Stimulated activated CD8-positive, alpha-beta memory T cell treated with anti-CD3 and anti-CD28 coated beads, Interleukin-7, amount 100 ng/mL, for 24 hours (primary cell): ENCODE measurements around the gene CTBP2.

ENCODE experiments used
- DNase-seq: peaks from one replicate; pipeline ENCODE4 v3.0.0-alpha.2; 2020; ENCODE audit warnings: low read depth

CTBP2 gene

DNA sequence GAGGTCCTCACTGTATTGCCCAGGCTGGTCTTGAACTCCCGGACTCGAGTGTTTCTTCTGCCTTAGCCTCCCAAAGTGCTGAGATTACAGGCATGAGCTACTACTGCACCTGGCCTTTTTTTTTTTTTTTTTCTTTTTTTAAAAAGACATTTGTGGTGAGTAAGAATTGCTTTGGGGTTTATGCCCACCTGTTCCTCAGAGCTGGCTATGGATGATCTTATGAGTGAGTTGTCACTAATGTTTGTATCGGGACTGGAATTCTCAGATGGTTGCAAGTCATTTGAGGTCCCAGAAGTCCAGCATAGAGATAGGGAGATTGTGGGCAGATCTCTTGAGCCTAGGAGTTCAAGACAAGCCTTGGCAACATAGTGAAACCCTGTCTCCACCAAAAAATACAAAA is 183.2 kb downstream of the CTBP2 start:
- DNase-seq = no peak

DNA sequence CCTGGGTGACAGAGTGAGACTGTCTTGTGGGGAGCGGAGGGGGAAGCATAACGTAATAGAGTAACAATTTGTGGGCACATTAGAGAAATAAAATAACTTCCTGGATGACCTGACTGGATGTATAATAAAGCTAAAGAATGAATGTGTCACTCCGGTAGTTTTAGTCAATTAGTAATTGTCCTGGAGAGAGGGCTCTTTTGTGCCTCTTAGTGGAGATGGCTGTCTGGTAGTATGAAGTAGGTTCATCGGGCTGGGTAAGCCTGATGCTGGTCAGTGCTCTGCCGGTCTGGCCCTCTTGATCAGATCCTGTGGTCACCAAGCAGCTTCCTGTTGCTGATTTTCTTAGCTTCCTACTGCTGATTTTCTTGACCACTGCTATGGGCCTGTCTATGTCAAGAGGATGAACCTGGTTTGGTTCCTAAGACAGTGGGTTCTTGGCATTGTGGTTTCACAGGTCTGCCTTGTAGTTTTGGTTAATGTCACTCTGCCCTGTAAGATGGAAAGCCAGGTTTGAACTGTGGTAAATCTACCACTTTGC is 184.3 kb downstream of the CTBP2 start:
- DNase-seq = no peak

DNA sequence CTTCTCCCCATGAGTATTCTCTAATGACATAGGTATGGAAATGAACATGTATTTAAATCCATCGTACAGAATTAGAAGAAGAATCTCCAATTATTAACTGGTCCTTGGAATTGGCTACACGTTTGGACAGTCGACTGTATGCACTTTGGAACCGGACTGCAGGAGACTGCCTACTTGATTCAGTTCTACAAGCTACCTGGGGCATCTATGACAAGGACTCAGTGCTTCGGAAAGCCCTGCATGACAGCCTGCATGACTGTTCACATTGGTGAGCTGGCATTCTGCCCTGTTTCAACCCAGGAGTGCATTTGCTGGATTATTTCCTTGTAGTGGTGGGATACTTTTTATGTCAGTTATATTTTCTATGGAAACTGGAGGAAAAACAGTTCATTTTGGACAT is 186.2 kb downstream of the CTBP2 start:
- DNase-seq = no peak

DNA sequence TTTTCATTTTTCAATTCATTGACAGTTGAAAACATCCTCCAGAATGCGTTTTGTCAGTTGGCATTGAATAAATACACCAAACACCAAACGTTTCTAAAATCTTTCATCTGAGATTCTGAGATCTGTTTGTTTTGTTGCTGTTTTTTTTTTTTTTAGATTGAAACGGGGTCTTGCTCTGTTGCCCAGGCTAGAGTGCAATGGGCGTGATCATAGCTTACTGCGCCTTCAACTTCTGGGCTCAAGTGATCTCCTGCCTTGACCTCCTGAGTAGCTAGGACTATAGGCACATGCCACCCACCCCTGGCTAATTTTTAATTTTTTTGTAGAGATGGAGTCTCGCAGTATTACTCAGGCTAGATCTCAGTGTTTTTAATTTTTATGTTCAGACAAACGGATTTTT is 187.7 kb downstream of the CTBP2 start:
- no peak for DNase-seq

DNA sequence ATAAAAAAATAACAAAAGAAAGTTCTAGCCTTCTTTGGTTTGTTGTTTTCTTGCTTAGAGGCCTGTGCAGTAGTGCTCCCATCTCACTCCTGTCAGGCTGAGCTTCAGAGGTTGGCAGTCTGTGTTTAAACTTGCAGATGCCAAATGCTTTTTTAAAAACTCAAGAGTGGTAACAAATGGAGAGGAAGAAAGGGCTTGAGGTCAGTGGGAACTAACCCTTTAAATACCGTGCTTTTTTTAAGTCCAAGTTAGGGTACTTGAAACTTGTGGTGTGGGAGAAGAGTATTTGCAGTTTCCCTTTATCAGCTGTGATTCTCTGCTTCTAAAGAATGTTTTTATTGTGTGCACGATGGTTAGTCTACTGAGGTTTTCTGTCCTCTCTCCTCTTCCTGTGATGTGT is 189.1 kb downstream of the CTBP2 start:
- DNase-seq = no peak

DNA sequence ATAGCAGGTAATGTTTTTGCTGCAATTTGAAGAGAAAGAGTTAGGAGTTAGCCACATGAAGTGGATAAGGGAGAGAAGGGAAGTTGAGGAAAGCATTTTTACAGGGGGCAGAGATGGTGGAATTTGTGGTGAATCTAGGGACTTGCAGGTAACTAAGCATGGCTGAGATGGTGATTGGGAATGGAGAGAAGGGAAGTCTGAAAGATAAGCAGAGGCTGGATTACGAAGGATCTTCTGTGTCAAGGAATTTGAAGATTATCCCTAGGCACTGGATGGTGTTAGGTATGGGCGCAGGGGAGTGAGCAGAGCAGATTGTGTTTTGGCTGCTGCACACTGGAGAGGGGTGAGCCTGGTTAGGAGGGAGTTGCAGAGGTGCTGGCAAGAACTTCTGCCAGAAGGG is 193.1 kb downstream of the CTBP2 start:
- DNase-seq = no peak

DNA sequence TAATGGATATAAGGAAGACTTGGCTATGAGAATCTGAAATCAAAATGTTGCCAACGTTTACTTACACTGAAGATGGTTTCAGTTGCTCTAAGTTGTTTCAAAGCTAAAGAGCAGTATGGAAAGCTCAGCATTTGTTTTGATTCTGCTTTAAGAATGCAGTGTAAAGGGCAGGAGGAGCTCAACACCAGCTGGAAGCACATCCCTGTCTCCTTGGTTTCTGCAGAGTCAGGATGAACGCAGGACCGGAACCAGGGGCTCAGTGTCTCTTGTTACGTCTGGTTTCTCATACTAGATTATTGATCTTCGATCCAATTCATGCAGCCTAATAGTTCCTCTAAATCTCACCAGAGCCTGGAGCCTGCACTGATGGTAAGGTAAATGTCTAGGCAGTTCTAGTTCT is 194.4 kb downstream of the CTBP2 start:
- no peak for DNase-seq

DNA sequence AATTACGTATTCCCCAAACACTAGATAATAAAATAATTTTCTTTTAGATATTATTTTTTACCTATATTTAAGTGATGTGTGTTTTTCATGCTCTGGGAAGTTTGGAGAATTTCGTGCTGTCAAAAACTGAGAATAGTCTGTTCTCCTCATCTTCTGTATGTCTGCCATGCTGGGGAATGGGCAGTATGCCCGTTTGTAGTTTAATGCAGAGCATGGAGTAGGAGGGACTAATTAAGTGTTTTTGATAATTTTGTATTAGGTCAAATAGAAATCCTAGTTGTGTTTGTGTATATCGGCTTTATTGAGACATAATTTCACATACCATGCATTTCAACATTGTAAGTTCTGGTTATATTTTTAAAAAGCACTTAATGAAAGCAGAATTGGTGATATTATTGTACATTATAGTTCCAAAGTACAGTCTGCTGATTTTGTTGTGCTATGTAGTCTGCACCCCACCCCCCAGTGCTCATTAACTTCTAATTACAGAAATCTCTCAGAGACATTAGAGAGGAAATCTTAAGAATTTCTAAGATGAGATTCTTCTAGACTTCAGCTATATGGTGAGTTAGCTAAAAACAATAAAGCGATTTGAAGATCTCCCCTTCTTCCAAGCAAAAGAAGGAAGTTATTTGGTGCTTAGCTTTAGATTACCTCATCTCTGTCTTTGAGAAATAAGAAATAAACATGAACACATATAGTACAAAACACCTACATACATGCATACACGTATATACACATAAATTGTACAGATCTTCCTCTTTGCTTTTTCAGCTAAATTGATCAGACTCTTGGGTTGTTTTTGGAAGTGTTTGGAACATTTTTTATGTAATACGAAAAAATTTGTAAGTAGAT is 196.3 kb downstream of the CTBP2 start:
- no peak for DNase-seq

DNA sequence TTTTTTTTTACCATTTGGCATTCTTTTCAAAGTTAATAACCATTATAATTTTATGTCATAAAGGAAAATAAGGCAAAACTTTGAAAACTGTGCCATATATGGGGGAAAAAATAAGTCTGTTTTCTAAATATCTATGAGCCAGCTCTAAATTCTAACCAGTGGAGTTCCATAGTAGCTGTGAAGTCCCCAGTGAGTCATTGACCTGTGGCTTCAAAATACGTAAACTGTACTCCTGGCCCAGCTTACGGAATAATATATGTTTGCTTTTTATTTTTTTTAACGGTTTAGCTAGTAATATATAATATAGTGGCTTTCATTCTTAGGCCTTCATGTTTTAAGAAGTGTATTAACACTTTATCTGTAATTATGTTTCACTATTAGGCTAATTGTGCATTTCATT is 197.9 kb downstream of the CTBP2 start:
- DNase-seq = no peak

DNA sequence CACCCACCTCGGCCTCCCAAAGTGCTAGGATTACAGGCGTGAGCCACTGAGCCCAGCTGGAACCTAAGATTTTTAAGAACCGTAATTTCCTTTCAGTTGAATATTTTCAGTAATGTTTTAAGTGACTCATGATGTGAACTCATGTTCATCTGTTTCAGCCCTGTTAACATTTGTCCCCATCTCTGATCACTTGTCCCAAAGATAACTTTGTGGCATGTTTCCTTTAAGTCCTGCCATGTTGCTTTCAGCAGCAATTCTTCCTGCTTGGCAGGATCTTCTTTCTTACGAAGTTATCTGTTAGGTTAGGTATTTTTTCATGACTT is 199.2 kb downstream of the CTBP2 start:
- no peak for DNase-seq

DNA sequence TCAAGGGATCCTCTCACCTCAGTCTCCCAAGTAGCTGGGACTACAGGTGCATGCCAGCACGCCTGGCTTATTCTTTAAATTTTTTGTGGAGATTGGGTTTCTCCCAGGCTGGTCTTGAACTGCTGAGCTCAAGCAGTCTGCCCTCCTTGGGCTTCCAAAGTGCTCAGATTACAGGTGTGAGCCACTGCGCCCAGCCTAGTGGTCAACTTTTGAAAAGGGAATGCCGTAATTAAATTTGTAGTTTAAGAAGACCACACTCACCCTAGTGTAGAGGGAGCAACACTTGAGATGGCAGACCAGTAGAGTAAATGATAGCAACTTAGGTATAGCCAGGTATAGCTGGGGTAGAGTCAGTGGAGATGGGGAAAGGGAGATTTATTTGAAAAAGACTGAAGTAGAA is 200.8 kb downstream of the CTBP2 start:
- DNase-seq = no peak

DNA sequence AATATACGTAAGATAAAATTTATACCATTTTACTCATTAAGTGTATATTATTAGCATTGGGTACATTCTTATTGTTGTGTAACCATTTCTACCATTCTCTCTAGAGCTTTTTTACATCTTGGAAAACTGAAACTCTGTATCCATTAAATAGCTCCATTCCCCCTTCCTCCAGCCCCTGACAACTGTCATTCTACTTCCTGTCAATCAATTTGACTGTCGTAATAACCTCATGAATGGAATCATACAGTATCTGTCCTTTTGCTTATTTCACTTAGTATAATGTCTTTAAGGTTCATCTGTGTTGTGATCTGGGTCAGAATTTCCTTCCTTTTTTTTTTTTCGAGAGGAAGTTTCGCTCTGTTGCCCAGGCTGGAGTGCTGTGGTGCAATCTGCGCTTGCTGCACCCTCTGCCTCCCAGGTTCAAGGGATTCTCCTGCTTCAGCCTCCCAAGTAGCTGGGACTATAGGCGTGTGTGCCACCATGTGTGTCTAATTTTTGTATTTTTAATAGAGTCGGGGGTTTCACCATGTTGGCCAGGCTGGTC is 202.9 kb downstream of the CTBP2 start:
- DNase-seq = no peak

DNA sequence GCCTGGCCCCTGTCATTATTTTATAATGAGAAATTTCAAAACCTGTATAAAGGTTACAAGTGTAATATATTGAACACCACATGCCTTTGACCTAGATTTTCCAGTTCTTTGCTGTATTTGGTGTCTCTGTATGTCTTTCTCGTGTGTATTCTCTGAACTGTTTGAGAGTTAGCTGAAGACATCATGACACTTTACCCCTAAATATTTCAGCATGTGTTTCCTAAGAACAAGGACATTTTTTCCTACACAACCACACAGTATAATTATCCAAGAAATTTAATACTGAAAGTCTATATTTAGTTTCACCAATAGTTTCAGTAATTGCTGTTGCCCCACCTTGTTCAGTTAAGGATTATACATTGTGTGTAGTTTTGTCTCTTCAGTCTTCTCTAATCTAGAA is 203.6 kb downstream of the CTBP2 start:
- DNase-seq = no peak

DNA sequence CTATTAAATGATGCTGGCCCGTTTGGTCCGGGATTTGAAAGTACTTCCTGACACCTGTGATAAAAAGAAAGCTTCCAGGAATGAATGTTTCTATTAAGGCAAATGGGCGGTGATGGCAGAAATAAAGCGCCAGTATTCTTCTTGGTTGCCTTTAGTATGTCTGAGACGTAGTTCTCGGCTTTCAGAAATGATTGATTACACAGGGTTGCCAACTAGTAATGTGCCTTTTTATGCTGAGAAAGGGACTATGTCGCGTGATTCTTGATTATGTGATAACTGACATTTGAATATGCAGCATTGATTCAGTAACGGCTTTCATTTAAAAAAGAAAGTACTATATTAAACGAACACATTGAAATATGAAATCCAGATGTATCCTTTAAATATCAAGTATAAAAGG is 204.5 kb downstream of the CTBP2 start:
- DNase-seq = no peak

DNA sequence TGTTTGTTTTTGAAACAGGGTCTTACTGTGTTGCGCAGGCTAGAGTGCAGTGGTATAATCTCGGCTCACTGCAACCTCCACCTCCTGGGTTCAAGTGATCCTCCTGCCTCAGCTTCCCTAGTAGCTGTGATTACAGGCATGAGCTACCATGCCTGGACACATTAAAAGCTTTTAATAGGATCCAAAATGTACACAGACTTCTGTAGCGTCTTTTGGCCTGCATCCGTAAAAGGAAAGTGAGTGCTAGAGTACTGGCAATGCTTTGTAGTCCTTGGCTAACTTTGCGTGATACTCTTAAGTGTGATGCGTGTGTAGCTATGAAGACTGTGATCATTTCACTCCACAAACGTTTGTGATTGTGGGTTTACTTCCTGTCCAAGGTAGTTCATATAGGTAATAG is 205.1 kb downstream of the CTBP2 start:
- no peak for DNase-seq

DNA sequence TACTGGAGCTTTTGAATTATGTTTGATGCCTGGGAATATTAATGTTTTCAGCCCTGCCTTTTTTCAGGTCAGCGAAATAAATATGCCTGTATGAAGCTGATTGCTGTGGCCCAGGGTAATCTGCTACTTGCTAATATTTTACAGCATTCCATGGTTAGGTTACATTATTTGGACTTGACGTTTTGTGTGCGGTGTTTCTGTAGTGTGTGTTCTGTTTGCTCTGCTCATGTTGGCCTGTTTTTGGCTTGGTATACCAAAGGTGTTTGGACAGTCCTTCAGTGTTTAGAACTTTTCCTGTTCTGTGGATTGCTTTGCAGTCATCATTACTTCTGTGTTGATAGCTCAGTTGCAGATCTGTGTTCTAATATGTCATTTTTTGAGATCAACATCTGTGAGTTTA is 206.9 kb downstream of the CTBP2 start:
- no peak for DNase-seq

DNA sequence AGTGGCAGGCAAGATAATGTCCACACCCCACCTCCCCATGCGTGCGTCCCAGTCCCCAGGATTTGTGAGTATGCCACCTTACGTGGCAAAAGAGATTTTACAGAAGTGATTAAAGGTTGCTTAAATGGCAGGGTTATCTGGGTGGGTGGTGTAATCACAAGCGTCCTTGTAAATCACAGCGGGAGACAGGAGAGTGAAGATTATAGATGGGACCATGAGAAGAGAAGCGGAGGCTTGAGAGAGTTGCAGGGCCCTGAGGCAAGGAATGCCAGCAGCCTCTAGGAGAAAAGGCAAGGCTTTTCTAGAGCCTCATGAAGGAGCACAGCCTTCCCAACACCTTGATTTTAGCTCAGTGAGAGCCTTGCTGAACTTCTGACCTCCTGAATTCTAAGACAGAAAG is 208.2 kb downstream of the CTBP2 start:
- no peak for DNase-seq

DNA sequence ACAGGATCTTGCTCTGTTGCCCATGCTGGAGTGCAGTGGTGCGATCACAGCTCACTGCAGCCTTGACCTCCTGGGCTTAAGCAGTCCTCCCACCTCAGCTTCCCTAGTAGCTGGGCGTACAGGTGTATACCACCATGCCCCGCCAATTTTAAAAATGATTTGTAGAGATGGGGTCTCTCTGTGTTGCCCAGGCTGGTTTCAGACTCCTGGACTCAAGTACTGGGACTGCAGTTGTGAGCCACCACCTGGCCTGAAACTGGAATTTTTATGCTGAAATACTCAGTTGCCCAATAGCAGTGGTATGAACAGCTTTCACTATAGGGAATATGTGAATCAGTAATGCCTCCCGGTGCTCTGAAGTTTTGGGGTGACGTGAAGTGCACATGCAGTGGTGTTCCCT is 210.8 kb downstream of the CTBP2 start:
- no peak for DNase-seq

DNA sequence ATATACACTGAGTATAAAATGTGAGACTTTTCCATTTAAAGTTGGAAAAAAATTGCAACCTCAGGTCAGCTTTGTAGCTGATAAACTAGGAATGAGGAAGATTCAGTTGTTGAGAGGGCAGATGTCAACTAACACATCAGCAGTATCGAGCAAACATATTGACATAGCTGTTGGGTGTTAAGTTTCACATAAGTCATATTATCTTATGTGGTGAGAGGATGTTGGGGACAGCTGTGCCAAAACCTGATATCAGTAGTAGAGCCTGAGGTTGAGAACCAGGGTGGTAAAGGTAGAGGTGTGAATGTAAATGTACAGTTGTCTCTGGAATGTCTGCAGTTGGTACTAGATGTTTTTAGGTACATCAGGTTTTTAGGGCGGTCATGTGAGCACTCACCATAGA is 213.4 kb downstream of the CTBP2 start:
- DNase-seq = no peak

DNA sequence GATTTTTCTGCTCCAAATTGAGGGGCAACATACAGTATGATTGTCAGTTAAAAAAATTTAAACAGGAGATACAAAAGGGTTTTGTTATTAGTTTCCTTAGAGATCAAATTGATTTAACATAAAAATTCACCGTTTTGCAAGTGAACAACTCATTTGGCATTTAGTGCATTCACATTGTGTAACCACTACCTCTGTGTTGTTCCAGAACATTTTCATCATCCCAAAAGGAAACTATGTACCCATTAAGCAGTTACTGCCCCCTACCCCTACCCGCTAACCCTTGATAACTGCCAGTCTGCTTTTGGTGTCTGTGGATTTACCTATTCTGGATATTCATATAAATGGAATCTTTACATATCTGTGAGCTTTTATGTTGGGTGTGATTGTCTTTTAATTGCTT is 215.4 kb downstream of the CTBP2 start:
- DNase-seq = no peak

DNA sequence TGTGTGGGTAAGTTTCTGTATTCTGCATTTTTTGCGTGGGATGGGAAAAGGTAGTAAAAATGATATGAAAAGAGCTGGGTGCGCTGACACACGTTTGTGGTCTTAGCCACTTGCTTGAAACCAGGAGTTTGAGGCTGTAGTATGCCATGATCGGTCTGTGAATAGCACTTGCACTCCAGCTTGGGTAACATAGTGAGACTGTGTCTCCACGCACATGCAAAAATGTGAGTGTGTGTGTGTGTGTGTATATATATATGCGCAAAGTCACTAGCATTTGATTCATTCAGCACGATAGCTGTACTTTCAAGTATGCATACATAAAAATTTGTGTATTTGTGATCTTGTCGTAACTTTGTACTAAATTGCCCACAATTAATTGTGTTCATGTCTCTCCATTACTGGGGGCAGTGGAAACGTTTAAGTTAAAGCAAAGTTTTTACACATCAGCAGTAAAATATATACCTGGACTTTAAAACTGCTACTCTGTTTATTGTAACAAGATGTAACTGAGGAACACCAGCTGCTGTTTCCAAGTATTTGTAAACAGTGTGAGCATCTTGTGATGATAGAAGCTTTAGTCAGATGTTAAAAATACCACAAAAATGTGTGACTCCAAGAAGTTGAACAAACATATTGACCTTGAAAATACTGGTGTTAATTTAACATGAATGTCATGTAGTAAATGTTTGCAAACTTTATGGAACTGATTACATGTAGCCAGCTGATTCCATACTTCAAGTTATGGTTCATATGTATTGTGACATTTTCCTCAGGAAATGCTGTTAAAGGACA is 216.9 kb downstream of the CTBP2 start:
- no peak for DNase-seq

DNA sequence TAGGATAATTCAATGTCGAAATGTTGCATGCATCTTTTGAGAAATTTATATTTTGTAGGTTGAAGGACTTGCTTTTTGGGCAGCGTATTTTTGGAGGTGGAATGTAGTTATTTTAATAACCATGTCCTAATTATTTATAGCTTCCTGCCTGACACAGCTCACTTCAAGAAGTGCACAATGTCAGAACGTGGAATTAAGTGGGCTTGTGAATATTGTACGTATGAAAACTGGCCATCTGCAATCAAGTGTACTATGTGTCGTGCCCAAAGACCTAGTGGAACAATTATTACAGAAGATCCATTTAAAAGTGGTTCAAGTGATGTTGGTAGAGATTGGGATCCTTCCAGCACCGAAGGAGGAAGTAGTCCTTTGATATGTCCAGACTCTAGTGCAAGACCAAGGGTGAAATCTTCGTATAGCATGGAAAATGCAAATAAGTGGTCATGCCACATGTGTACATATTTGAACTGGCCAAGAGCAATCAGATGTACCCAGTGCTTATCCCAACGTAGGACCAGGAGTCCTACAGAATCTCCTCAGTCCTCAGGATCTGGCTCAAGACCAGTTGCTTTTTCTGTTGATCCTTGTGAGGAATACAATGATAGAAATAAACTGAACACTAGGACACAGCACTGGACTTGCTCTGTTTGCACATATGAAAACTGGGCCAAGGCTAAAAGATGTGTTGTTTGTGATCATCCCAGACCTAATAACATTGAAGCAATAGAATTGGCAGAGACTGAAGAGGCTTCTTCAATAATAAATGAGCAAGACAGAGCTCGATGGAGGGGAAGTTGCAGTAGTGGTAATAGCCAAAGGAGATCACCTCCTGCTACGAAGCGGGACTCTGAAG is 217.8 kb downstream of the CTBP2 start:
- DNase-seq = no peak
